Chondrocyte (in vitro differentiated cells): Measurements from ENCODE around the gene ARMC9. TPM values are rescaled to one million over a fixed set of nuclear protein-coding genes. Genes with fewer than 3 reads are reported as not detected.
"Not testable (repeated sequence)": the region's sequence is repeated elsewhere in the genome, so short reads cannot be mapped to it uniquely, and the experiment has no call there.

ENCODE experiments used
- DNase-seq: peaks from one replicate; pipeline ENCODE4 v3.0.0; 2021; ENCODE audit warnings: mixed read lengths, low spot score
- H3K27ac Mint-ChIP-seq: one replicate; pipeline ENCODE4 v1.8.0; 2021; ENCODE audit warnings: mild to moderate bottlenecking, moderate library complexity, mixed read lengths; ENCODE audit not compliant: unreplicated experiment
- H3K27me3 Mint-ChIP-seq: 2 replicates; pipeline ENCODE4 v1.8.0; 2021; ENCODE audit warnings: low read depth, mixed read lengths
- H3K36me3 Mint-ChIP-seq: 2 replicates; pipeline ENCODE4 v1.8.0; 2021; ENCODE audit warnings: low read depth, mixed read lengths
- H3K4me1 Mint-ChIP-seq: 2 replicates; pipeline ENCODE4 v1.8.0; 2021; ENCODE audit warnings: low read depth, mild to moderate bottlenecking, mixed read lengths
- H3K4me3 Mint-ChIP-seq: one replicate; pipeline ENCODE4 v1.8.0; 2021; ENCODE audit warnings: mild to moderate bottlenecking, moderate library complexity, mixed read lengths; ENCODE audit not compliant: unreplicated experiment
- H3K9me3 Mint-ChIP-seq: 2 replicates; pipeline ENCODE4 v1.8.0; 2021; ENCODE audit warnings: low read depth, mixed read lengths
- CTCF ChIP-seq: fragments of 200-600 bp; sonication (generic); IDR thresholded peaks from 2 replicates; pipeline ENCODE4 v1.5.0; 2021; ENCODE audit warnings: antibody characterized with exemption, mild to moderate bottlenecking, moderate library complexity
- total RNA-seq: library from RNA; stranded (reverse); gene quantifications from 3 replicates; pipeline ENCODE4 v1.2.1, GENCODE V29; 2021

The ARMC9 gene
- total RNA-seq, 1 donor from 2014 or later = 188 TPM

DNA sequence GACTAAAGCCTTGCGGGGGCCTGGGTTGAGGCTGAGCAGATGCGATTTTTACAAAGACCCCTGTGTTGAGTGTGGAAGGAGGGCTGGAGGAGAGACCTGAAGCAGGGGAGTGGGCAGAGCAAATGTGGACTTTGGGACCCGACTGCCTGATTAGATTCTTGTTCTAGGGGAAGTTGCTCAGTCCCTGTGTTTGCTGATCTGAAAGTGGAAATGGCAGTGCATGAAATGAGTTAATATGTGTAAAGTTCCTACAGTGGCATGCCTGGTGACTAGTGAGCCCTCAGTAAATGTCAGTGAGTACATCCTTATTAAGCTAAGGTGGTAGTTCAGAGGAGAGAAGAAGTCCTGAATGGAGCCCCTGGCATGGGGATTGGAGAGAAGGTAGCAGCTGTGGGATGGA lies 52.3 kb downstream of the ARMC9 start:
- no peaks in the 10 kb centered on the region for H3K27me3 Mint-ChIP-seq
- H3K4me1 Mint-ChIP-seq = peaks cover 8% of the 10 kb centered on the region
- H3K36me3 Mint-ChIP-seq = peaks cover 39% of the 10 kb centered on the region
- no peak for DNase-seq
- no peak overlapping the region for H3K4me3 Mint-ChIP-seq
- no peak overlapping the region for H3K27ac Mint-ChIP-seq
- no peaks in the 10 kb centered on the region for H3K9me3 Mint-ChIP-seq
- no peak for TF ChIP-seq CTCF

DNA sequence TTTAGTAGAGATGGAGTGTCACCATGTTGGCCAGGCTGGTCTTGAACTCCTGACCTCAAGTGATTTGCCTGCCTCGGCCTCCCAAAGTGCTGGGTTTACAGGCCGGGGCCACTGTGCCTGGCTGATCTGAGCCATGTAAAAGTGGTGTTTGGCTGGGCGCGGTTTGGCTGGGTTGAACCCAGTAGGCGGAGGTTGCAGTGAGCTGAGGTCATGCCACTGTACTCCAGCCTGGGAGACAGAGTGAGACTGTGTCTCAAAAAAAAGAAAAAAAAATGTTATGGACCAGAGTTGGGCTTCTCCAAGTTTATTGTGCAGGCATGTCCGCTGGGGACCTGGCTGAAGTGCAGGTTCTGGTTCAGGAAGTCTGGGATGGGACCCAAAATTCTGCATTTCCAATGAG lies 54.9 kb downstream of the ARMC9 start:
- H3K9me3 Mint-ChIP-seq, H3K27me3 Mint-ChIP-seq, H3K27ac Mint-ChIP-seq, DNase-seq, H3K4me3 Mint-ChIP-seq, H3K4me1 Mint-ChIP-seq: not testable (repeated sequence)
- peaks cover 32% of the 10 kb centered on the region for H3K36me3 Mint-ChIP-seq

DNA sequence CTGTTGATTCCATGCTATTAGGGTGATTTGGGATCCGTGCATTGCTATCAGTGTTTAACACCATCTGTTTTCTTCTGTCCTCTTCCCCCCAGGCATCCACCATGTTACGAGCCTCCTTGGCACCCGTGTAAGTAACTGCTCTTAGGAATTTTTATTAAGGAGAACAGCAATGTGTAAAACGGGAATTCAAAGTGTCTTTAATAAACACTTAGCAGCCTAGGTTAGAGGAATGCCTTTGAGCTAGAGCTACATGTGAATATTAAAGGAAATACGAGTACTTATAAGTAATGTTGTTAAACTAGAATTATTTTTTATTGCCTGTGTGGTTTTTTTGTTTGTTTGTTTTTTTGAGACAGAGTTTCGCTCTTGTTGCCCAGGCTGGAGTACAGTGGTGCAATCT lies 58.1 kb downstream of the ARMC9 start:
- H3K27ac Mint-ChIP-seq = no peak overlapping the region
- H3K9me3 Mint-ChIP-seq = no peaks in the 10 kb centered on the region
- peaks cover 41% of the 10 kb centered on the region for H3K36me3 Mint-ChIP-seq
- no peak for DNase-seq
- H3K4me3 Mint-ChIP-seq = no peak overlapping the region
- no peaks in the 10 kb centered on the region for H3K27me3 Mint-ChIP-seq
- no peak for TF ChIP-seq CTCF
- peaks cover 24% of the 10 kb centered on the region for H3K4me1 Mint-ChIP-seq

DNA sequence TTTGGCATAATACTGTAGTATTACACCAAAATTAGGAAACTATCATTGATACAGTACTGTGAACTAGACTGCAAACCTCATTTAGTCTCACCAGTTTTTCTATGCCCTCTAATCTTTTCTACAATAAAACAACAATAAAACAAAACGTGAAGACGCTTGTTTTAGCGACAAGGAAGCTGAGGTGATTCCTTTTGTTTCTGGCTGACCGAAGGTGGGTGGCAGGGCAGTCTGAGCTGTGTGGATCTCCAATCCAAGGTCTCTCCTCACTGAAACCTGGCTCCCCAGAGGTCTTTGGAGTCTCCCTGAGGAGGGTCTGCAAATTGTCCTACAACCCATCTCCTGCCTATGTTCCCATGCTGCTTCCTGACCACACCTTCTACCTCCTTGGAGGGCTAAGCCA lies 59.3 kb downstream of the ARMC9 start:
- no peak overlapping the region for H3K4me3 Mint-ChIP-seq
- H3K27ac Mint-ChIP-seq = no peak overlapping the region
- TF ChIP-seq CTCF = no peak
- H3K9me3 Mint-ChIP-seq = no peaks in the 10 kb centered on the region
- H3K4me1 Mint-ChIP-seq = peaks cover 24% of the 10 kb centered on the region
- no peak for DNase-seq
- H3K36me3 Mint-ChIP-seq = peaks cover 48% of the 10 kb centered on the region
- no peaks in the 10 kb centered on the region for H3K27me3 Mint-ChIP-seq

GRCh38 chr2:231258701-231259100 lies 60.3 kb downstream of the ARMC9 start:
- Mint-ChIP-seq H3K4me1 (peaks cover 22% of the 10 kb centered on the region), H3K27ac (no peak overlapping the region), H3K9me3 (no peaks in the 10 kb centered on the region), H3K27me3 (no peaks in the 10 kb centered on the region), H3K4me3 (no peak overlapping the region), H3K36me3 (peaks cover 50% of the 10 kb centered on the region)
- no peak for TF ChIP-seq CTCF
- DNase-seq = no peak

- H3K27ac Mint-ChIP-seq = no peak overlapping the region
- peaks cover 19% of the 10 kb centered on the region for H3K4me1 Mint-ChIP-seq
- H3K9me3 Mint-ChIP-seq = no peaks in the 10 kb centered on the region
- no peaks in the 10 kb centered on the region for H3K27me3 Mint-ChIP-seq
- DNase-seq = no peak
- H3K36me3 Mint-ChIP-seq = peaks cover 48% of the 10 kb centered on the region
- TF ChIP-seq CTCF = no peak
- H3K4me3 Mint-ChIP-seq = no peak overlapping the region
Observed at GRCh38 chr2:231259104-231259503, 60.7 kb downstream of the ARMC9 start.
